Measurements from ENCODE around the gene OR2A12.

The OR2A12 gene

DNA sequence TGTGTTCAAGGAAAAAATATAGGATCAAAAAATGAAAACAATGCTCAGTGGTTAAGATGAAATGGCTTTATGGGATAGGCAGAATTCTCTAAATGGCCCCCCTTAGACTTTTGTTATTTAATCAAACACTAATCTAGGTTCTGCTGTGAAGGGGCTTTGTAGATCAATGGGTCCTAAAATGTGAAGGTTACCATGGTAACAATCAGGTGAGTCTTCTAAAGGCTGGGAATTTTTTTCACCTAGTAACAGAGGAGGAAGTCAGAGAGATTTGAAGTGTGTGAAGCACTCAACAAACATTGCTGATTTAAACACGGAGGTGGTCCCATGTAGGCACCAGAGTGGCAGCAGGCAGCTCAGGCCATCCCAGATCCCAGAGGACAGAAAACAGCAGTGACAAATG, 48.0 kb downstream of the OR2A12 start:
- TF ChIP-seq, protein P1, sequence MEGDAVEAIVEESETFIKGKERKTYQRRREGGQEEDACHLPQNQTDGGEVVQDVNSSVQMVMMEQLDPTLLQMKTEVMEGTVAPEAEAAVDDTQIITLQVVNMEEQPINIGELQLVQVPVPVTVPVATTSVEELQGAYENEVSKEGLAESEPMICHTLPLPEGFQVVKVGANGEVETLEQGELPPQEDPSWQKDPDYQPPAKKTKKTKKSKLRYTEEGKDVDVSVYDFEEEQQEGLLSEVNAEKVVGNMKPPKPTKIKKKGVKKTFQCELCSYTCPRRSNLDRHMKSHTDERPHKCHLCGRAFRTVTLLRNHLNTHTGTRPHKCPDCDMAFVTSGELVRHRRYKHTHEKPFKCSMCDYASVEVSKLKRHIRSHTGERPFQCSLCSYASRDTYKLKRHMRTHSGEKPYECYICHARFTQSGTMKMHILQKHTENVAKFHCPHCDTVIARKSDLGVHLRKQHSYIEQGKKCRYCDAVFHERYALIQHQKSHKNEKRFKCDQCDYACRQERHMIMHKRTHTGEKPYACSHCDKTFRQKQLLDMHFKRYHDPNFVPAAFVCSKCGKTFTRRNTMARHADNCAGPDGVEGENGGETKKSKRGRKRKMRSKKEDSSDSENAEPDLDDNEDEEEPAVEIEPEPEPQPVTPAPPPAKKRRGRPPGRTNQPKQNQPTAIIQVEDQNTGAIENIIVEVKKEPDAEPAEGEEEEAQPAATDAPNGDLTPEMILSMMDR (IDR thresholded peaks at IDR 0.05): no peak
- no peak overlapping the region for H3K4me3 ChIP-seq (ENCODE audit: low read depth, low read length)
- H3K9ac ChIP-seq: no peak overlapping the region
- H3K4me1 ChIP-seq: no peaks in the 10 kb centered on the region
- H3K27me3 ChIP-seq (ENCODE audit: control insufficient read depth, insufficient read depth, low read length): no peaks in the 10 kb centered on the region
- no peaks in the 10 kb centered on the region for H3K79me2 ChIP-seq
- no peaks in the 10 kb centered on the region for H3K36me3 ChIP-seq (ENCODE audit: control insufficient read depth, insufficient read depth, low read length)
- no peak overlapping the region for H3K4me2 ChIP-seq (ENCODE audit: low read length)
- no peaks in the 10 kb centered on the region for H3K9me3 ChIP-seq (ENCODE audit: control insufficient read depth, low read length)
- H2AFZ ChIP-seq: no peak overlapping the region
- H3K27ac ChIP-seq: no peak overlapping the region

DNA sequence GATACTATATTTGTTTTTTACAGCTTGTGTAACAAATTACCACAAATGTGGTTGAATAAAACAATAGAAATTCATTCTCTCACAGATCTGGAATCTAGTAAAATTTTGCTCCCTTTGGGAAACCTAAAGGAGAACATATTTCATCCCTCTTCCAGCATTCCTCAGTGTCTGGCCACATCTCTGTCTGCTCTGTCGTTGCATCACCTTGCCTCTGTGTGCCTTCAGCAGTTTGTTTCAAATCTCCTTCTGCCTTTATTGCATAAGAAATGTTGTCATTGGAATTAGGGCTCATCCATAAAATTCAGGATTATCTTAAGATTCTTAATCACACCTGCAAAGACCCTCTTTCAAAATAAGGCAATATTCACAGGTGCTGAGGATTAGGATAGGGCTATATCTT, 51.4 kb downstream of the OR2A12 start:
- no peaks in the 10 kb centered on the region for H3K9me3 ChIP-seq (ENCODE audit: control insufficient read depth, low read length)
- H3K4me3 ChIP-seq (ENCODE audit: low read depth, low read length): no peak overlapping the region
- H3K36me3 ChIP-seq (ENCODE audit: control insufficient read depth, insufficient read depth, low read length): no peaks in the 10 kb centered on the region
- no peak overlapping the region for H2AFZ ChIP-seq
- no peak overlapping the region for H3K9ac ChIP-seq
- TF ChIP-seq, protein P1 (IDR thresholded peaks at IDR 0.05): no peak
- H3K4me1 ChIP-seq: no peaks in the 10 kb centered on the region
- H3K27me3 ChIP-seq (ENCODE audit: control insufficient read depth, insufficient read depth, low read length): no peaks in the 10 kb centered on the region
- H3K79me2 ChIP-seq: no peaks in the 10 kb centered on the region
- H3K27ac ChIP-seq: no peak overlapping the region
- no peak overlapping the region for H3K4me2 ChIP-seq (ENCODE audit: low read length)

DNA sequence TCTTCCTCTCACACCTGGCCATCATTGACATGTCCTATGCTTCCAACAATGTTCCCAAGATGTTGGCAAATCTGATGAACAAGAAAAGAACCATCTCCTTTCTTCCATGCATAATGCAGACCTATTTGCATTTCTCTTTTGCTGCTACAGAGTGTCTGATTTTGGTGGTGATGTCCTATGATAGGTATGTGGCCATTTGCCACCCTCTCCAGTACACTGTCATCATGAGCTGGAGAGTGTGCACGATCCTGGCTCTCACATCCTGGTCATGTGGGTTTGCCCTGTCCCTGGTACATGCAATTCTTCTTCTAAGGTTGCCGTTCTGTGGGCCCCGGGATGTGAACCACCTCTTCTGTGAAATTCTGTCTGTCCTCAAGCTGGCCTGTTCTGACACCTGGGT, 56.1 kb downstream of the OR2A12 start:
- Histone ChIP-seq H3K4me1 (no peaks in the 10 kb centered on the region), H3K36me3 (ENCODE audit: control insufficient read depth, insufficient read depth, low read length) (no peaks in the 10 kb centered on the region), H3K27me3 (ENCODE audit: control insufficient read depth, insufficient read depth, low read length) (no peaks in the 10 kb centered on the region), H3K4me3 (ENCODE audit: low read depth, low read length) (no peak overlapping the region), H3K4me2 (ENCODE audit: low read length) (no peak overlapping the region), H2AFZ (no peak overlapping the region), H3K9me3 (ENCODE audit: control insufficient read depth, low read length) (no peaks in the 10 kb centered on the region), H3K79me2 (no peaks in the 10 kb centered on the region), H3K9ac (no peak overlapping the region), H3K27ac (no peak overlapping the region)
- TF ChIP-seq, protein P1 (IDR thresholded peaks at IDR 0.05): no peak

DNA sequence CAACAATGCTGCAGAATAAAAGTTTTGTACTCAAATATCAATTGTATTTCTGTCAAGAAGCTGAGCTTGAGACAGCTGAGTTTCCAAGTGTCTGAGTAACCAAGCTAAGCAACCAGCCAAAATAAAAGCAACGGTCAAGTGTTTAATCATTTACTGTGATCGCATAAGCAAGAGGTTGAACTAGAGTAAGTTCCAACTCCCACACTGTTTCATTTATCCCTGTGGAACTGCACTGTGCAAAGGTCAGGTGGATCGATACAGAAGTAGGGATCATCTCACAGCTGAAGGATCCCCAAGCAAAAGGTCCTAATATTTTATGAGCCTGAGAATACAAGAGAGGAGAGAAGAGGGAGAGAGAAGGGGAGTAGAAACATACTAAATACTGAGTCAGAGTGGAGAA, 58.3 kb downstream of the OR2A12 start:
- no peak overlapping the region for H3K4me3 ChIP-seq (ENCODE audit: low read depth, low read length)
- TF ChIP-seq, protein P1 (IDR thresholded peaks at IDR 0.05): no peak
- no peaks in the 10 kb centered on the region for H3K9me3 ChIP-seq (ENCODE audit: control insufficient read depth, low read length)
- no peaks in the 10 kb centered on the region for H3K36me3 ChIP-seq (ENCODE audit: control insufficient read depth, insufficient read depth, low read length)
- H3K27me3 ChIP-seq (ENCODE audit: control insufficient read depth, insufficient read depth, low read length): no peaks in the 10 kb centered on the region
- no peaks in the 10 kb centered on the region for H3K4me1 ChIP-seq
- H3K79me2 ChIP-seq: no peaks in the 10 kb centered on the region
- H3K9ac ChIP-seq: no peak overlapping the region
- H3K4me2 ChIP-seq (ENCODE audit: low read length): no peak overlapping the region
- no peak overlapping the region for H2AFZ ChIP-seq
- H3K27ac ChIP-seq: no peak overlapping the region

DNA sequence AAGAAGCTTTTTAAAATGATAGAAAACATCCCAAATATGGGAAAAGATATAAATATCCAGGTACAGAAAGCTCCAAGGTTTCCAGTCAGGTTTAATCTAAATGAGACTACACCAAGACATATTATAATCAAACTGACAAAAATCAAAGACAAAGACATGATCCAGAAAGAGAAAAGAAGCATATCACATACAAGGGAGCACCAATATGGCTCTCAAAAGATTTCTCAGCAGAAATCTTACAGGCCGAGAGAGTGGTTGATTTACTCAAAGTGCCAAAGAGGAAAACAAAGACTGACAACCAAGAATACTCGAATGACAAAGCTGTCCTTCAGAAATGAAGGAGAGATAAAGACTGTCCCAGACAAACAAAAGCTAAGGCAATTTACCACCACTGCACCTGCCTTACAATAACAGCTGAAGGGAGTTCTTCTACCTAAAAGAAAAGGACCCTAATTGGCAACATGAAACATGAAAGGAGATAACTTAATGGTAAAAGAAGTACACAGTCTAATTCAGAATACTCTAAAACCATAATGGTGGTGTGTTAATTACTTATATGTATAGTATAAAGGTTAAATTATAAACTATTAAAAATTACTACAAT, 62.2 kb downstream of the OR2A12 start:
- Histone ChIP-seq H3K9me3 (ENCODE audit: control insufficient read depth, low read length) (no peaks in the 10 kb centered on the region), H3K27ac (no peak overlapping the region), H3K4me3 (ENCODE audit: low read depth, low read length) (no peak overlapping the region), H3K36me3 (ENCODE audit: control insufficient read depth, insufficient read depth, low read length) (no peaks in the 10 kb centered on the region), H3K4me2 (ENCODE audit: low read length) (no peak overlapping the region), H2AFZ (no peak overlapping the region), H3K79me2 (no peaks in the 10 kb centered on the region), H3K9ac (no peak overlapping the region), H3K27me3 (ENCODE audit: control insufficient read depth, insufficient read depth, low read length) (no peaks in the 10 kb centered on the region), H3K4me1 (no peaks in the 10 kb centered on the region)
- TF ChIP-seq, protein P1 (IDR thresholded peaks at IDR 0.05): no peak
